HTR-8/SVneo (cell line): ENCODE data around the gene ABCG1.

Experiments used
- DNase-seq: peaks from one replicate; pipeline ENCODE4 v3.0.0; 2011; ENCODE audit warnings: low spot score, mixed read lengths; ENCODE audit not compliant: insufficient read length
- FAIRE-seq: peaks from 2 replicates; lab custom pipeline; 2011; peaks lifted over from hg19 to GRCh38; lab: Jason Lieb, UNC

ABCG1 gene

DNA sequence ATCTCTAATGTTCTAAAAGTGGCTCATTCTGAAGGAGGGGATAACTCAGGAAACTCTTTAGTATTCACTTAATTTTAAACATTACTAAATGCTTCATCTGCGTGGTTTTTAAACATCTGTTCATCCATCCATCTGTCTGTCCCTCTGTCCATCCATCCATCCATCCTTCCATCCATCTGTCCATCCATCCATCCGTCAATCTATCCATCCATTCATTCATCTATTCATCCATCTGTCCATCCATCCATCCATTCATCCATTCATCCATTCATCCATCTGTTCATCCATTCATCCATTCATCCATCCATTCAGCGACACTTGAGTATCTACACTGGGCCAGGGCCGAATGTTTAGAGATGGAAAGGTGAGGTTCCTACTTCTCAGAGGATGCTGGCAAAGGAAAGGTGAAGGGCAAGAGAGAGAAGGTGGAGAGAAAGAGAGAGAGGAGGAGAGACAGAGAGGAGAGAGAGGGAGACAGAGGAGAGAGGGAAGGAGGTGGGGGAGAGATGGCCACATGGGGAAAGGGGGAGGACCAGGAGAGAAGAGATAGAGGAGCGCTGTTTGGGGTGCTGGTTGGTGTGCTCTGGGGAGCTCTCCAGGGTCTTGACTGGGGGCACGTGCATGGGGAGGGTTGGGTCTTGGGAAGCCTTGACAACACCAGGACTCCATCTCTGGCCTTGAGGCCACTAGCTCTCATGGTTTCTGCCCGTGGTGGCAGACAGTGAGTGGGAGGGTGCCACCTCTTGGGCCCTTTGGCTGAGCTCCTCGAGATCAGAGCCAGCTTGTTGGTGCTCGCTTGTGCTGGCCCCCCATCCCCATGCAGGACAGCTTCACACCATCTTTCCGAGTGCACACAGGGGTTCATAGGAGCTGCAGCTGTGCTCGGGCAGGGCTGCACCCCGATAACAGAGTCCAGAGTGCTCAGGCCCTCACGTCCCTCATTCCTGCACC, 45.6 kb downstream of the ABCG1 start:
- FAIRE-seq (no peak), DNase-seq (no peak)

DNA sequence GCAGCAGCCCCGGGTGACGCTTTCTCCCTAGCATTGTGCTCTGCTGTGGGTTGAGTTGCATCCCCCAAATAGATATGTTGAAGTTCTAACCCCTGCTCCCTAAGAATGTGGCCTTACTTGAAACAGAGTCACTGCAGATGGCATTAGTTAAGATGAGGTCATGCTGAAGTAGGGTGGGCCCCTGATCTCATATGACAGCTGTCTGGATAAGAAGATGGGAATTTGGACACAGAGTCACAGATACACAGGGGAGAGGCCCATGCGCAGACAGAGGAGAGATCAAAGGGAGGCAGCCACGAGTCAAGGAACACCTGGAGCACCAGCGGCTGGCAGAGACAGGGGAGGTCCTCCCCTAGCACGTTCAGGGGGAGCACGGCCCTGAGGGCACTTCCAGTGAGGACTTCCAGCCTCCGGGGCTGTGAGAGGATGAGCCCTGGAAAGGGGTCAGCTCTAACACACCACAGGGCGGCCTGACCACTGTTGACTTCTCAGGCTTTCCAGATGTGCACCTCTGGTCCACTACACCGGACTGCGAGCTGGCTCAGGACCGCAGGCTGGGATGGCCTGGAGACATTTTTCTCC, 46.4 kb downstream of the ABCG1 start:
- FAIRE-seq, result no peak

DNA sequence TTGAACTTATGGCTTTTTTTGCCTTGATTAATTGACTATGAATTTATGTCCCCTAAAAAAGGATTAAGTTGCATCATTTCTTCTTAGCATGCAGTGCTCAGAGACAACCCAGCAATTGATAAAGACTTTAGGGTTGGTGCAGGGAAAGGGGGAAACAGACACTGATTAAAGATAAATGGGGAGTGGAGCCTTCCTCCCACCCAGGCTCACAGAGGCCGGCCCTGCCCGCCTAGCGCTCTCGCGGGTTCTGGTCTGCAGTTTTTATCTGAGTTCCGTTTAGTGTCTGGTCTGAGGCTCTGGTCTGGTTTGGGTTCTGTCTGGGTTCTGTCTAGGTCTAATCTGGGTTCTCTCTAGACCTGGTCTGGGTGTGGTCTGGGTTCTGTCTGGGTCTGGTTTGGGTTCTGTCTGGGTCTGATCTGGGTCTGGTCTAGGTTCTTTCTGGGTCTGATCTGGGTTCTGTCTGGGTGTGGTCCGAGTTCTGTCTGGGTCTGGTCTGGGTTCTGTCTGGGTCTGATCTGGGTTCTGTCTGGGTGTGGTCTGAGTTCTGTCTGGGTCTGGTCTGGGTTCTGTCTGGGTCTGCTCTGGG, 48.1 kb downstream of the ABCG1 start:
- no peak for DNase-seq
- no peak for FAIRE-seq

More for the DNA sequence above, 46.4 kb downstream of the ABCG1 start:
- no peak for DNase-seq

DNA sequence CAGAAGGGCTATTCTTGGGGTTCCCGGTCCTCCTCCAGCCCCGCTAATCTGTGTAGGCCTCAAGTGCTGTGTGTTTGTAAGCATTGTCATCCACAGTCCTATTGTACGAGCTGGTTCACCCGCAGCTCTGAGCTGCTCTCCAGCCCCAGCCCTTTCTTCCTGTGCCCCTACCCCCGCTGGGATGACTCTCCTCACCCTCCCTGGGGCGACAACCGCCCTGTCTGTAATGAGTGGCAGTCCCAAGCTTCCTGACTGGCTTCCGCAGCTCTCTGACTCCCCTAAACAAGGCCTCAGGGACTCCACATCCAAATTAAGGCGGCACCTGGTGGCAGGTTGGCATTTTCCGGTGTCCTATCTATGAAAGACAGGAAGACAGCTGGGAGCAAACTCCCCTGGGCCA, 50.4 kb downstream of the ABCG1 start:
- no peak for FAIRE-seq
- DNase-seq, result no peak

DNA sequence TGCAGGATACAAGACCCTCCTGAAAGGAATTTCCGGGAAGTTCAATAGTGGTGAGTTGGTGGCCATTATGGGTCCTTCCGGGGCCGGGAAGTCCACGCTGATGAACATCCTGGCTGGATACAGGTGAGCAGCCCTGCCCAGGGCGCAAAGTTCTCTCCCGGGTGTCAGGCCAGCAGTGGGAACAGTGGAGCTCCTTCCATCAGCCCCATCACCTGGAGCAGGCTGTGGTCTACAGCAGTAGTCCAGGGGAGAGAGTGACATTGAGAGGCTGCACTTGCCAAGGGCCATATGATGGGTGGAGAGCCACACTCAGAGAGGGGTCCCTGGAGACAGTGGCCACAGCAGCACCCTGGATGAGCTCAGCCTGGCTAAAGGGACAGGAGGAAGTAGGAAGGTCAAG, 52.1 kb downstream of the ABCG1 start:
- no peak for FAIRE-seq

DNA sequence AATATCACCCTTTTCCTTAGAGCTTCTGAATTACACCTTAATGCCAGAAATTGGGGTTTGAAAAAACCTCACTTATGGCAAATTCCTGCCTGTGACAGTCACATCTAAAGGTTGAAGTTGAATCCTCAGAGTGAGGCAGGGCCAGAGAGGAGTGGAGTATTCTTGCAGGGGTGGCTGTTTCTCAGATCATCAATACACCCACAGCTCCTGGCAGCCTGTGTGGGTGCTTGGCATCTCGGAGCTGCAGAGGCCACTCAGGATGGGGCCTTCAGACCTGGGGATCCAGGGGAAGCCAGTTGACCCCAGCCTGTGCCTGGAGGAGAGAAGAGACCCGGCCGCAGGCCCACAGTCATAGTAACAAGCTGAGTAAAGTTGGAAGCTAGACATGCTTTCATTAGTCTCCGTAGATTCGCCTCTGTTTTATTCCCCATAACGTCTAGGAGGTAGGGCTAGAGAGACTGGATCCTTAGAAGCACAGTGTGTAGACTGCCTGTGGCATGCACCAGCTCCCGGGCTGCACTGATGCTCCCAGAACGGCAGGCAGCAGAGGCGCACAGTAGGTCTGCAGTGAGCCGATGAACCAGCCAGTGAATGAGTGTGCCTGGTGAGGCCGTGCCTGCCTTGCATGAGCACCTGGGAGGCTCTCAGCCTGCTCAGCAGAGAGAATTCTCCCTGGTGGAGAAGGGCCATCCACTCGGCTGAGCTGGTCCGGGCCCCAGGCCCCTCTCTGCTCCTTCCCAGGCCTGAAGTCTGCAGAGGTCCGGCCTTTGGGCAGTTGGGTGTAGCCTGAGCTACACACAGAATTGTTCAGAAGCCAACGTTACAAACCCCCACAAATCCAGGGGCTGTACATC, 53.4 kb downstream of the ABCG1 start:
- DNase-seq (no peak), FAIRE-seq (no peak)

More for the DNA sequence above, 52.1 kb downstream of the ABCG1 start:
- no peak for DNase-seq

DNA sequence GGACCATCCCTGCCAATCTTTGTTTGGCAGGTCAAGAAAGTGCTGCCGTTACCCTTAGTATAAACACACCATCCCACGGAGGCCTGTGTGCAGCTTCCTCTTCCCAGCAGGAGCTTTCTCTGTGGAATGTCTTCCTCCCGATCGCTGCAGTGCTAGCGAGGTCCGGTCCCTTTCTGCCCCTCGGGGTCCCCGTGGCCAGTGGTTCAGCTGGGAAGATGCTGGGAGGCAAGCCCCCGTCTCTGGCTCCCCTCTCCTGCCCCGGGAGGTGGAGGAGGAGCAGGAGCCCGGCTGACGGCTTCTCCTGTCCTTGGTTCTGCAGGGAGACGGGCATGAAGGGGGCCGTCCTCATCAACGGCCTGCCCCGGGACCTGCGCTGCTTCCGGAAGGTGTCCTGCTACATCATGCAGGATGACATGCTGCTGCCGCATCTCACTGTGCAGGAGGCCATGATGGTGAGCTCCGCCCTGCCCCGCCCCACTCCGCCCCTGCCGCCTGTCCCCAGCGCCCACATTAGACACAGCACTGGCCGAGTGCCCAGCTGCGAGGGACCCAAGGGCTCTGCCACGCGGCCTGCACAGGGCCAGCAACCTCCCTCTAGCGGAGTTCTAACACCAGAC, 54.2 kb downstream of the ABCG1 start:
- DNase-seq, result no peak

DNA sequence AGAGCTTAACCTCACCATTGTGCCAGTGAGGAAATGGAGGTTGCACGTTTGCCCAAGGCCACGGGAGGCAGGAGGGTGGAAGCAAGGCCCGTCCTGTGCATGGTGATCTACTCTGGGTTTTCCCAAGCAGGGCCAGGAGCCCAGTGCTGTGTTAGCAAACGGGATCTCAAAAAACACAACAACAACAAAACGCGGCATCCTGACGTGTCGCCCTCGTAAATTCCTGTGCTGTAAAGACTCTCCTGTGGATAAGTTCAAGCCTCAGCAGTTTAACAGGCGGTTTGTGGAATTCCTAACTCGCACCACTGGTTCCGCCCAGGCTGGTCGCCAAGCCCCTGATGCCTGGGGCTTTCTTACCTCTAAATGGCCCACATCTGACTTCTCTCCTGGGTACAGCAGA, 57.1 kb downstream of the ABCG1 start:
- no peak for DNase-seq
- FAIRE-seq, result no peak

More for the DNA sequence above, 54.2 kb downstream of the ABCG1 start:
- FAIRE-seq, result no peak

DNA sequence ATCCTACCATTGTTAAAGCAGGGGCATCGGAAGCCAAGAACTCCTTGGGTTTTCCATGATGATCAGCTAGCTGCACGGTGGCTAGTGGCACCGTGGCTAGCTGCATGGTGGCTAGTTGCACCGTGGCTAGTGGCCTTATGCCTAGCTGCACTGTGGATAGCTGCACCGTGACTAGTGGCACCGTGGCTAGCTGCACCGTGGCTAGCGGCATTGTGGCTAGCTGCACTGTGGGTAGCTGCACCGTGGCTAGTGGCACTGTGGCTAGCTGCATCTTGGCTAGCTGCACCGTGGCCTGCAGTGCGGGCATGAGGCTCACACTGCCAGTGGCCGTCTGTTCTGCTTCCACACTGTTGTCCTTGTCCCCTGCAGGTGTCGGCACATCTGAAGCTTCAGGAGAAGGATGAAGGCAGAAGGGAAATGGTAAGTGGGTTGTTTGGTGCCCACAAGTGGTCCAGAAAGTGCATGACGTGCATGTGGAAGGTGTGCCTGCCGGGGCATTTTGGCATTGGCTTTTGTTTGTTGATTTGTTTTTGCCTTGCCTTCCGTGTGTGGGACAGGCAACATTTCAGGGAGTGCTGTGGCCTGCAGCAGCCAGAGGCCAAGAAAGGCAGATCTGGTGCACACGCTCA, 57.7 kb downstream of the ABCG1 start:
- DNase-seq (no peak), FAIRE-seq (peak; percentile 42)

DNA sequence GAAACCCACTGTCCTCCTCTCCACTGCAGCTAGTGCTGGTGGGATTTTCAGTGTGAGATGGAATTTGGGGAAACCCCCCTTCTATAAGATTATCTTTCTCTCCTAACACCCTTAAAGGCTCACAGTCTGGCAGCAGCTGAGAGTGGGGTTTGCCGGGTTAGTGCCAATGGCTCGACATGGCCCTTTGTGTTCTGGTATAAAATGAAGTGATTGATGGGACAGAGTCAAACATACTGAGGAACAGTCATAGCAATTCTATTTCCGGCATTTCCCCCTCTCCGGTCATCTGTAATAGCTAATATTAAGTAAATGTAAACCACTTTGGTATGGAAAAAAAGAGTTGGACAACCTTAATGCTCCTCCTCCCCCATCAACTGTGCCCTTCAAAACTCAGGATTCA, 58.7 kb downstream of the ABCG1 start:
- DNase-seq, result no peak
- no peak for FAIRE-seq

DNA sequence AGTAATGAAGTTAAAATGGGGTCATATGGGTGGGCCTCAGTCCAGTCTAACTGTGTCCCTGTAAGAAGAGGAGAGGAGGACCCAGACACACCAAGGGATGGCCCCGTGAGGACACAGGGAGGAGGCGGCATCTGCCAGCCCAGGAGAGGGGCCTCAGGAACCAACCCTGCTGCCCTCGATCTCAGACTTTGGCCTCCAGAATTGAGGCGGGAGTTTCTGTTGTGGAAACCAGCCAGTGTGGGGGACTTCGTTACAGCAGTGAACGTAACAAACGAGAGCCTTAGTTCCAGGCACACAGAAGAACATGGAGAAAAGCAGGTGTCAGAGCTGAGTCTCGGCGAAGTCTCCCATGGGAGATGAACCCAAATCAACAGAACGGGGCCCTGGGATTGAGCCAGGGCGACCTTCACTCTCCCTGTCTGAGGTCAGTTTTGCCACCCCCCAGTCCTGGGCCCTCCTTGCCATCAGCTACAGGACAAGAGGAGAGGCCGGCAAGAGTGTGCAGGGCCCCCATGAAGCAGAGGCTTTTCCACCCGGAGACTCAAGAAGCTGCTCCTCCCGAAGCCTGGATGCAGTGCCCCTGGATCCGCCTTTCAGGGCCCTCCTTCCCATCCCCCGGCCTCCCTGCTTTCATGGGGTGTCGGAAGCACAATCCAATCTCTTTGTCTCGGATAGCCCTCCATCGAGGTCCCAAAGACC, 59.7 kb downstream of the ABCG1 start:
- no peak for DNase-seq
- no peak for FAIRE-seq

DNA sequence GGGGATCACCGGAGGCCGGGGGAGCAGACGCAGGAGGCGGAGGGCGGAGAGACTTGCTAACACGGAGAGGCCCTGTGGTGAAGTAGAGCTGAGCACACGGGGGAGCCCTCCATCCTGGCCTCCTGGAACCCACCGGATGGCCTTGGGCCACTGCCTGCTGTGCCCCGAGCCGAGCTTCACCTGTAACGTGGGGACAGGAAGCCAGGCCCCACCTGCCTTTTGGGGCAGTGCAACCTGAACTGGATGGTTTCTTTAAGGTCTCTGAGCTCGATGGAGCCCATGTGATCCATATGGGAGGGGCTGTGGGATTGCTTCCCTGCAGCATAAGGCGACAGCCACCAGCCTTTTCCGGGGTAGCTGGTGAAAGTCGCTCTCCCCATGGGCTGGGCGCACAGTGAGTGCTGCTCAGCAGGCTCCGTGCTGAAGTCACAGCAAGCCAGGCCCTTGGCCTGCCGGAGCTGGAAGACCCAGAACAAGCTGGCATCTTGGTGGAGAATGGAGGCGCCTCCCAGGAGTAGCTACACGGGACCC, 60.5 kb downstream of the ABCG1 start:
- FAIRE-seq (no peak), DNase-seq (no peak)

DNA sequence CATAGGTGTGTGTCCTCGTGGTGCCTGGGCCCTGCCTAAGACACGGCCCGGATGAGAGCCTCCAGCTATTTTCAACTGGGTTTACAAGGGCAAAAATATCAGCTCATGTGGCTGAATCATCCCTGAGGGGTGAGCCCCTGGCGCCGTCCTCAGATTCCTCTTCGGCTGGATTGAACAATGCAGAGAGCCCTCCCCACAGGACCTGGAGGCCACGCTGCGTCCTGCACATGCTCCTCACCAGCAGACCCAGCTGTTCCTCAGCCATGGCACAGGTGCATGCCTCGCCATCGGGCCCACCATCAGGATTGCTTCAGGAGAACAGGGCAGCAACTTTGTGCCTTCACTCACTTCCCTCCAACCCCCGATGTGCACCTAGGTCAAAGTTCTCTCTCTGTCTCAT, 60.9 kb downstream of the ABCG1 start:
- DNase-seq (no peak), FAIRE-seq (no peak)

DNA sequence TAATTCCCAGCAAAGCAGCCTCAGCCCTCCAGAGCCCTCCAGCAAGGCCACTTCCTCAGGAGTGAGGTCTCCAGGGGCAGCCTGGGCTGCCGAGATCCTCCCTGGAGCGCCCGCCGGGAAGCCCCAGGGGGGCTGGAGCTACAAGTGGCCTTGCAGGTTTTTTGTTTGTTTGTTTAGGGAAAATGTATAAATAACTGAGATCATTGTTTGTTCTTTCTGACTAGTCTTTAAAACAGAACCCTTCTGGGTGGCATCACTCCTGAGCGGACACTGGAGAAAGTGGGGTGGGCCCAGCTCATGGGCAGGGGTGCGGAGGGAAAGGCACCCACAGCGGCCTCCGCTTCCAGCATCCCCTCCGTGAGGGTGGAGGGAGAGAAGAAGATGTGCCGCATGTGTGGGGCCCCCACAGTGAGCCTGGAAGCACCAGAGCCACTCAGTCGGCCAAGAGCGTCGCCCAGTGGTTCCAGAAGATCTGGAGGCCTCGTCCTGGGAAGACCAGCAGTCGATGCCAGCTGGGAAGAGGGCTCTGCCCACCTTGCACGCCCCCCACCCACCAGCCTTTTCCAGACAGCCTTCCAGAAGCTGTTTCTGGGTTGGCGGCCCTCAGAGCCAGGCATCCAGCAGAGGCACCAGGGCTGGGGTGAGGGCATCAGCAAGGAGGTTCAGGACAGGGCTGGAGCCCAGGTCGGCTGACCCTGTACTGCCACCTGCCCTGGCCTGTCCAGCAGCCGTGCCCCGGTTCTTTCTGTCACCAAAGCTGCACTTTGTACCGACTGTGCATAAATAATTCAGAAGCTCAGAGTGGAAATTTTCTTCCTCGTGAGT, 61.6 kb downstream of the ABCG1 start:
- DNase-seq (no peak), FAIRE-seq (no peak)

DNA sequence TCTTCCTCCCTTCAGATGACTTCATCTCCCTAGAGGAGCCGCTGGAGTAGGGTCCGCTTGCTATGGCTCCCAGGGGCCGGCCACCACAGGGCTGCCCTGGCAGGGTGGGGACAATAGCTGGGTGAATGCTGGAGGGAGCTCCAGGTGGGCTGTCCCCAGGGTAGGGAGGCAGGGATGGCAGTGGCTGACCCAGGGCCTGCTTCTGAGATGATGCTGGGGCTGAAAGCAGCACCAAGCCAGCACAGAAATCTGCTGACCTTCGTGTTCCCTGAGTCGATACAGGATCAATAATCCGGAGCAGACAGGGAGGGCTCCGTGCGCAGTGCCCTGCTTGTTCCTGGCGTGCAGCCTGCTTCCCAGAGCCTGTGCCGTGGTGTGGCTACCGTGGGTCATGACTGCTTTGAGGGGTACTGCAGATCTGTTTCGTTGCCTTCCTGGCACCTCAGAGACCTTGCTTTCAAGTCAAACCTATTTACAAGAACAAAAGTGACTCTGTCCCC, 62.3 kb downstream of the ABCG1 start:
- FAIRE-seq (no peak), DNase-seq (no peak)

DNA sequence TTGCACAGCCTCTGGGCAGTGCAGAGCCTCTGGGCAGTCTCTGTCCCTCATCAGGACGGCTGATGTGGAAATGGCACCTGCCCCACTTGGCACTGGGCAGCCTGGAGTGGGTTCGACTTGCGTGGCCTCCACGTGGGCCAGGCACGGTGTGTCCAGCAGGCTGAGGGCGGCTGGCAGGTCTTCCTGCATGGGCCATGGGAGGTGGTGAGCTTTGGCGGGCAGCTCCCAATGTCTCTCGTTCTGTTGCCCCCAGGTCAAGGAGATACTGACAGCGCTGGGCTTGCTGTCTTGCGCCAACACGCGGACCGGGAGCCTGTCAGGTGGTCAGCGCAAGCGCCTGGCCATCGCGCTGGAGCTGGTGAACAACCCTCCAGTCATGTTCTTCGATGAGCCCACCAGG, 63.1 kb downstream of the ABCG1 start:
- FAIRE-seq, result no peak
- DNase-seq, result no peak

DNA sequence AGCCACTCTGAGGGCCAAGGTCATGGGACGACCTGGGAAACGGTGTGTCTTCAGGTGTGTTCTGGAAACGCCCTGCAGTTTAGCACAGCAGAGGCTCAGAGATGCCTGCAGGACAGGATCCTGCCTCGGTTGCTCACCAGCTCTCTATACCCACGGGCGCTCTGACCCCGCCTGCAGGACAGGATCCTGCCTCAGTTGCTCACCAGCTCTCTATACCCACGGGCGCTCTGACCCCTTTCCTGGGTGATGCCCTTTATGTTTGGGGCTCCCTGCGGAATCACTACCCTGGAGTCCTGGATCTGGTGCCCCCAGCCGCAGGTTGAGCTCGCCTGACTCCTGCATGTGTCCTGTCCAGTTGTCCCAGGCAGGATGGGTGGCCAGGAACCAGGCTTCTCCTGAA, 63.8 kb downstream of the ABCG1 start:
- DNase-seq, result no peak
- FAIRE-seq, result no peak
